Measurements from ENCODE around the gene HS6ST3.

Gene HS6ST3

GRCh38 chr13:96880419-96880818 is 790.5 kb downstream of the HS6ST3 start:
- no peaks in the 10 kb centered on the region for H3K36me3 ChIP-seq (ENCODE audit: control insufficient read depth, insufficient read depth, low read length)
- H3K4me3 ChIP-seq (ENCODE audit: extremely low read depth, insufficient read depth, low read length, poor library complexity, severe bottlenecking) = no peak overlapping the region
- no peaks in the 10 kb centered on the region for H3K9me3 ChIP-seq (ENCODE audit: control insufficient read depth, low read length)
- H3K4me1 ChIP-seq (ENCODE audit: control insufficient read depth, insufficient read depth, low read length, poor library complexity, severe bottlenecking) = no peaks in the 10 kb centered on the region
- no peak overlapping the region for H3K27ac ChIP-seq (ENCODE audit: low read depth, low read length, severe bottlenecking)

Measured in mesodermal cell (in vitro differentiated cells).